Sigmoid colon (tissue), 4 donors: ENCODE measurements around the gene CERS6.

Experiments
- EP300 ChIP-seq, 4 donors: sonication (generic); formaldehyde crosslinking; IDR thresholded peaks; one replicate each; pipeline ENCODE4 v1.6.1; 2017; ENCODE audit warnings: antibody characterized with exemption in 4 of 4
- POLR2A ChIP-seq, 2 donors: fragments of 450-650 bp; IDR thresholded peaks; one replicate each; pipeline ENCODE4 v1.6.1; 2016; ENCODE audit warnings: antibody characterized with exemption in 2 of 2, mild to moderate bottlenecking in 2 of 2, moderate library complexity in 2 of 2
- POLR2AphosphoS5 ChIP-seq, 4 donors: sonication (generic); formaldehyde crosslinking; IDR thresholded peaks; one replicate each; pipeline ENCODE4 v1.6.1; 2017; ENCODE audit warnings: antibody characterized with exemption in 4 of 4
- TF ChIP-seq, protein P1 (sequence below), 4 experiments: fragments of 450-650 bp in 3 of 4; fragments of 200-600 bp in 1 of 4; IDR thresholded peaks; one replicate each; pipeline ENCODE4 v1.5.1; 2016 to 2019; ENCODE audit warnings: antibody characterized with exemption in 4 of 4, mild to moderate bottlenecking in 3 of 4, moderate library complexity in 2 of 4

- TF ChIP-seq, protein P1, sequence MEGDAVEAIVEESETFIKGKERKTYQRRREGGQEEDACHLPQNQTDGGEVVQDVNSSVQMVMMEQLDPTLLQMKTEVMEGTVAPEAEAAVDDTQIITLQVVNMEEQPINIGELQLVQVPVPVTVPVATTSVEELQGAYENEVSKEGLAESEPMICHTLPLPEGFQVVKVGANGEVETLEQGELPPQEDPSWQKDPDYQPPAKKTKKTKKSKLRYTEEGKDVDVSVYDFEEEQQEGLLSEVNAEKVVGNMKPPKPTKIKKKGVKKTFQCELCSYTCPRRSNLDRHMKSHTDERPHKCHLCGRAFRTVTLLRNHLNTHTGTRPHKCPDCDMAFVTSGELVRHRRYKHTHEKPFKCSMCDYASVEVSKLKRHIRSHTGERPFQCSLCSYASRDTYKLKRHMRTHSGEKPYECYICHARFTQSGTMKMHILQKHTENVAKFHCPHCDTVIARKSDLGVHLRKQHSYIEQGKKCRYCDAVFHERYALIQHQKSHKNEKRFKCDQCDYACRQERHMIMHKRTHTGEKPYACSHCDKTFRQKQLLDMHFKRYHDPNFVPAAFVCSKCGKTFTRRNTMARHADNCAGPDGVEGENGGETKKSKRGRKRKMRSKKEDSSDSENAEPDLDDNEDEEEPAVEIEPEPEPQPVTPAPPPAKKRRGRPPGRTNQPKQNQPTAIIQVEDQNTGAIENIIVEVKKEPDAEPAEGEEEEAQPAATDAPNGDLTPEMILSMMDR (IDR thresholded peaks at IDR 0.05) = no peak
- TF ChIP-seq POLR2AphosphoS5 (IDR thresholded peaks at IDR 0.05) (no peak), POLR2A (IDR thresholded peaks at IDR 0.05) (no peak), EP300 (IDR thresholded peaks at IDR 0.05) (no peak)
Observed at GRCh38 chr2:168794968-168795367, 338.9 kb downstream of the CERS6 start.
